Neural progenitor cell (in vitro differentiated cells): Measurements from ENCODE around the gene ADCY1. TPM values are rescaled to one million over a fixed set of nuclear protein-coding genes. Genes with fewer than 3 reads are reported as not detected.
A peak's percentile ranks its signal among the peaks of the same experiment; 100 is the strongest.

Experiments
- DNase-seq: peaks from one replicate; pipeline ENCODE4 v3.0.0-alpha.2; 2016; ENCODE audit warnings: low spot score
- H2AFZ ChIP-seq: fragments of 200-600 bp; sonication (generic); replicated peaks from 2 replicates; pipeline ENCODE4 v1.6.1; 2016; ENCODE audit warnings: antibody characterized with exemption
- H3F3A ChIP-seq: fragments of 200-600 bp; sonication (generic); 2 replicates; pipeline ENCODE4 v1.6.1; 2016; ENCODE audit warnings: antibody characterized with exemption, low read depth
- H3K27ac ChIP-seq: fragments of 200-600 bp; sonication (generic); 2 replicates; pipeline ENCODE4 v1.5.1; 2016; ENCODE audit warnings: mild to moderate bottlenecking
- H3K27me3 ChIP-seq: fragments of 200-600 bp; sonication (generic); 2 replicates; pipeline ENCODE4 v1.6.1; 2016; ENCODE audit warnings: mild to moderate bottlenecking, moderate library complexity
- H3K36me3 ChIP-seq: fragments of 200-600 bp; sonication (generic); 2 replicates; pipeline ENCODE4 v1.5.1; 2016
- H3K4me1 ChIP-seq: fragments of 200-600 bp; sonication (generic); 2 replicates; pipeline ENCODE4 v1.6.1; 2016; ENCODE audit warnings: mixed run types
- H3K4me2 ChIP-seq: fragments of 200-600 bp; sonication (generic); 2 replicates; pipeline ENCODE4 v1.6.1; 2016
- H3K4me3 ChIP-seq: fragments of 200-600 bp; sonication (generic); 2 replicates; pipeline ENCODE4 v1.5.1; 2016
- H3K79me2 ChIP-seq: fragments of 200-600 bp; sonication (generic); 2 replicates; pipeline ENCODE4 v1.6.1; 2016; ENCODE audit warnings: low read depth
- H3K9ac ChIP-seq: fragments of 200-600 bp; sonication (generic); 2 replicates; pipeline ENCODE4 v1.6.1; 2016
- H3K9me3 ChIP-seq: fragments of 200-600 bp; sonication (generic); 2 replicates; pipeline ENCODE4 v1.5.1; 2016; ENCODE audit warnings: low read depth
- H4K20me1 ChIP-seq: fragments of 200-600 bp; sonication (generic); 2 replicates; pipeline ENCODE4 v1.6.1; 2016; ENCODE audit warnings: low read depth
- H3K27ac Mint-ChIP-seq: 3 replicates; pipeline ENCODE4 v1.8.0; 2021; ENCODE audit warnings: mixed read lengths
- H3K27me3 Mint-ChIP-seq: 2 replicates; pipeline ENCODE4 v1.8.0; 2022; ENCODE audit warnings: low read depth, mild to moderate bottlenecking, inconsistent platforms, moderate library complexity, mixed read lengths; ENCODE audit not compliant: insufficient read depth
- H3K36me3 Mint-ChIP-seq: 3 replicates; pipeline ENCODE4 v1.8.0; 2021; ENCODE audit warnings: mixed read lengths
- H3K4me1 Mint-ChIP-seq: 3 replicates; pipeline ENCODE4 v1.8.0; 2021; ENCODE audit warnings: mixed read lengths
- H3K4me3 Mint-ChIP-seq: 3 replicates; pipeline ENCODE4 v1.8.0; 2021; ENCODE audit warnings: mild to moderate bottlenecking, moderate library complexity, mixed read lengths
- H3K9me3 Mint-ChIP-seq: 3 replicates; pipeline ENCODE4 v1.8.0; 2020; ENCODE audit warnings: mixed read lengths
- EZH2 ChIP-seq: fragments of 200-600 bp; sonication (generic); IDR thresholded peaks from 2 replicates; pipeline ENCODE4 v1.6.1; 2017; ENCODE audit warnings: antibody characterized with exemption, mild to moderate bottlenecking, moderate library complexity
- EZH2phosphoT487 ChIP-seq: fragments of 200-600 bp; sonication (generic); IDR thresholded peaks from 2 replicates; pipeline ENCODE4 v1.6.1; 2017; ENCODE audit warnings: antibody characterized with exemption
- total RNA-seq: library from RNA; depleted of rRNA; stranded (reverse); fragments of >200 nt; gene quantifications from 2 replicates; pipeline ENCODE4 v1.2.3, GENCODE V29; 2015; ENCODE audit warnings: low replicate concordance
- TF ChIP-seq, protein P1 (sequence below): fragments of 200-600 bp; sonication (generic); IDR thresholded peaks from 2 replicates; pipeline ENCODE4 v1.5.1; 2017; ENCODE audit warnings: antibody characterized with exemption, mild to moderate bottlenecking

Gene ADCY1
- total RNA-seq, 1 donor from 2014 or later, result 7.4 TPM

DNA sequence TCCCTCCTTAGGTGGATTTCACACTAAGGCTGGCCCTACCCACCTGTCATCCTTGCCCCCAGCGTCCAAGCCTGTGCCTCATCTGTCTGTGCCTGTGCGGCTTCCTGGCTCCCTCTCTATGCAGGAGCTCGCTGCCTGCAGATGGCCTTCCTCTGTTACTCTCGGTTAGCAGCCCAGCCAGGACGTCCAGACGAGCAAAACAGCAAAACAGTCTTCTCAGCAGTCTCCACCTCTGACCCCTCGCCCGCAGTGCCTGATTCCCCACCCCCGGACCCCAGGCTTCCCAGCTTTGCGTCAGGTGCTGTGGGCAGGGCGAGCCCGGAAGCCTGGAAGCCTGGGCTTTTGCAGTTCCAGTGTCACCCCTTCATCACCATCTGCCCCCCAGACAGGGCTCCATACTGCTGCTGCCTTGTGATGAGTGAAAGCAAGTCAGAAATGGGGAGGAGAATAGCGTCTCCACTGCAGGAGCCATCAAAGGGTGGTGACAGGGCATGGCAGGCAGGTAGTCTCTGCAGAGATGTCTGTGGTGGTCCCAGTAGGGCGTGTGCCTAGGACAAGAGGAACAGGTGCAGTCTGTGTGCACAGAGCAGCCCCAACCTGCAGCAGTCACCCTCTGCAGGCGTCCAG, 88.5 kb downstream of the ADCY1 start:
- Mint-ChIP-seq H3K4me1 (no peaks in the 10 kb centered on the region), H3K36me3 (peaks cover 5% of the 10 kb centered on the region), H3K27ac (no peak overlapping the region), H3K27me3 (peaks cover 3% of the 10 kb centered on the region), H3K4me3 (no peak overlapping the region), H3K9me3 (no peaks in the 10 kb centered on the region)
- H3K4me3 ChIP-seq, result no peak overlapping the region
- no peak overlapping the region for H2AFZ ChIP-seq
- no peak overlapping the region for H3K27ac ChIP-seq
- no peak overlapping the region for H3K4me2 ChIP-seq
- H3K9me3 ChIP-seq, result no peaks in the 10 kb centered on the region
- H3K27me3 ChIP-seq, result no peaks in the 10 kb centered on the region
- H3K4me1 ChIP-seq, result no peaks in the 10 kb centered on the region
- H3F3A ChIP-seq, result no peaks in the 10 kb centered on the region
- H4K20me1 ChIP-seq, result no peaks in the 10 kb centered on the region
- H3K79me2 ChIP-seq, result no peaks in the 10 kb centered on the region
- DNase-seq, result no peak
- TF ChIP-seq EZH2, result no peak
- TF ChIP-seq EZH2phosphoT487, result no peak
- TF ChIP-seq, protein P1, sequence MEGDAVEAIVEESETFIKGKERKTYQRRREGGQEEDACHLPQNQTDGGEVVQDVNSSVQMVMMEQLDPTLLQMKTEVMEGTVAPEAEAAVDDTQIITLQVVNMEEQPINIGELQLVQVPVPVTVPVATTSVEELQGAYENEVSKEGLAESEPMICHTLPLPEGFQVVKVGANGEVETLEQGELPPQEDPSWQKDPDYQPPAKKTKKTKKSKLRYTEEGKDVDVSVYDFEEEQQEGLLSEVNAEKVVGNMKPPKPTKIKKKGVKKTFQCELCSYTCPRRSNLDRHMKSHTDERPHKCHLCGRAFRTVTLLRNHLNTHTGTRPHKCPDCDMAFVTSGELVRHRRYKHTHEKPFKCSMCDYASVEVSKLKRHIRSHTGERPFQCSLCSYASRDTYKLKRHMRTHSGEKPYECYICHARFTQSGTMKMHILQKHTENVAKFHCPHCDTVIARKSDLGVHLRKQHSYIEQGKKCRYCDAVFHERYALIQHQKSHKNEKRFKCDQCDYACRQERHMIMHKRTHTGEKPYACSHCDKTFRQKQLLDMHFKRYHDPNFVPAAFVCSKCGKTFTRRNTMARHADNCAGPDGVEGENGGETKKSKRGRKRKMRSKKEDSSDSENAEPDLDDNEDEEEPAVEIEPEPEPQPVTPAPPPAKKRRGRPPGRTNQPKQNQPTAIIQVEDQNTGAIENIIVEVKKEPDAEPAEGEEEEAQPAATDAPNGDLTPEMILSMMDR, result no peak
- H3K36me3 ChIP-seq, result no peaks in the 10 kb centered on the region
- no peak overlapping the region for H3K9ac ChIP-seq

DNA sequence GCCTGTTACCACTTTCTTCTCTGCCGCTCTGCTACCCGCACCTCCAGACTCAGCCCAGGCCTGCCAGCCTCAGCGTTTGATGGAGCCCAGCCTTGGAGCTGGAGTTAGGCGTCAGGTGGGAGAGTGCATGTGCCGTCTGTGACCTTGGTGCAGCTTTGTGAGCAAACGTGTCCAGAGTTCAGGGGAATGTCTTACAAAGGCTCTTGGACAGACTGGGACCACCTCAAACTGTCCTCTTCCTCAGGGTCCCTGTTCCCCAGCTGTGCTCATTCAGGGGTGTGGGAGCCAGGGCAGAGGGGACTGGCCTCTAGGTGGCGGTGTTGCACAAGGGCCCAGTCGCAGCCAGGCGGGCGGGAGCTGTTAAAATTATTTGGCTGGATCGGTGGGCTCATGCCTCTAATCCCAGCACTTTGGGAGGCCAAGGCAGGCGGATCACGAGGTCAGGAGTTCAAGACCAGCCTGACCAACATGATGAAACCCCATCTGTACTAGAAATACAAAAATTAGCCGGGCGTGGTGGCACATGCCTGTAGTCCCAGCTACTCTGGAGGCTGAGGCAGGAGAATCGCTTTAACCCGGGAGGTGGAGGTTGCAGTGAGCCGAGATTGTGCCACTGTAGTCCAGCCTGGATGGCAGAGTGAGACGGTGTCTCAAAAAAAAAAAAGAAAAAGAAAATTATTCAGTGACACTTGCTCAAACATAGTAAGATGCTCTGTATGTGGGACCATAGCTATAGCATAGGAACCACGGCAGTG, 89.2 kb downstream of the ADCY1 start:
- H3K9me3 Mint-ChIP-seq, result no peaks in the 10 kb centered on the region
- Histone ChIP-seq H3K79me2 (no peaks in the 10 kb centered on the region), H2AFZ (no peak overlapping the region), H3K36me3 (no peaks in the 10 kb centered on the region), H3K4me2 (no peak overlapping the region), H3K27me3 (no peaks in the 10 kb centered on the region), H3K9ac (no peak overlapping the region), H3K4me1 (no peaks in the 10 kb centered on the region), H3K9me3 (no peaks in the 10 kb centered on the region), H3F3A (no peaks in the 10 kb centered on the region), H3K27ac (no peak overlapping the region), H4K20me1 (no peaks in the 10 kb centered on the region), H3K4me3 (no peak overlapping the region)
- H3K27ac Mint-ChIP-seq, result no peak overlapping the region
- H3K4me3 Mint-ChIP-seq, result no peak overlapping the region
- DNase-seq, result peak; percentile 52
- peaks cover 3% of the 10 kb centered on the region for H3K27me3 Mint-ChIP-seq
- TF ChIP-seq EZH2 (no peak), EZH2phosphoT487 (no peak)
- TF ChIP-seq, protein P1, result peak; percentile 72
- H3K36me3 Mint-ChIP-seq, result peaks cover 5% of the 10 kb centered on the region
- H3K4me1 Mint-ChIP-seq, result no peaks in the 10 kb centered on the region

DNA sequence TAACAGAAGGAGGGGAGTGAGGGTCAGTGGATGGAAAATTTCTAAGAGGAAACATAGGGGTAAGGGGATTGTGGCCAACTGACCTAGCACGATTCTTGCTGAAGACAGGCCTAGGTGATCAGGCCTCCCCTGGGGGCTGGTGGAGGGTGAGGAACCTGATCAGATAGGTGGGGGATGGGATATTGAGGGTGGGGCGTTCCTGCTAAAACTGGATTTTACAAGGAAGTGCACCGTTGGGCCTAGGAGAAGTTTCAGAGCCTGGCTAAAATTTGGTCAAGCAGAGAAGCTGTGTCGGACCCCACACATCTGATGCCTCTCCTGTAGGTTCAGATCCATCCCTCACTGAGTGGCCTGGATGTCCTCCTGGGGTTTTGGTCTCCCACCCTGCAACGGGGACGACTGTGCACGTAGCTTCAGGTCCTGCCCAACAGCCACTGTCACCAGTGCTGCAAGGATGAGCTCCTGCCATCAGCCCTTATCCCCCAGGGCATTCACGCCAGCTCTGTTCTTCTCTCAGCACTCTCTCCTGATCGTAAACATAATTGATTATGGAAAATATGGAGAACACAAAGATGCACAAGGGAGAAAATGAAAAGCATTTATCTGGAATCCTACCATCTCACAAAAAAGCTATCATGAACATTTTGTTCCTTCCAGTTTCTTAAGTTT, 89.9 kb downstream of the ADCY1 start:
- DNase-seq, result no peak
- Histone ChIP-seq H4K20me1 (no peaks in the 10 kb centered on the region), H2AFZ (no peak overlapping the region), H3K79me2 (no peaks in the 10 kb centered on the region), H3K27me3 (no peaks in the 10 kb centered on the region), H3K27ac (no peak overlapping the region), H3F3A (no peaks in the 10 kb centered on the region), H3K4me2 (no peak overlapping the region), H3K36me3 (no peaks in the 10 kb centered on the region), H3K4me3 (no peak overlapping the region), H3K9ac (no peak overlapping the region), H3K4me1 (no peaks in the 10 kb centered on the region), H3K9me3 (no peaks in the 10 kb centered on the region)
- Mint-ChIP-seq H3K27ac (no peak overlapping the region), H3K4me1 (no peaks in the 10 kb centered on the region), H3K9me3 (no peaks in the 10 kb centered on the region), H3K36me3 (peaks cover 5% of the 10 kb centered on the region), H3K4me3 (no peak overlapping the region), H3K27me3 (peaks cover 3% of the 10 kb centered on the region)
- TF ChIP-seq EZH2, result no peak
- TF ChIP-seq, protein P1, result no peak
- no peak for TF ChIP-seq EZH2phosphoT487
